GM19025 (cell line): Measurements from ENCODE around the gene TMEM235.

Source experiments
- ATAC-seq: cut with Tn5 transposase; IDR thresholded peaks from one replicate; pipeline ENCODE4 v1.9.1; 2021; ENCODE audit warnings: mild to moderate bottlenecking, low read depth, moderate library complexity; ENCODE audit not compliant: unreplicated experiment

The TMEM235 gene

GRCh38 chr17:78230996-78231935 is at the start of gene TMEM235:
TMEM235 (plus strand) TSS chr17:78231631; CDS start chr17:78232024, 393 bp downstream.
- ATAC-seq = no peak

DNA sequence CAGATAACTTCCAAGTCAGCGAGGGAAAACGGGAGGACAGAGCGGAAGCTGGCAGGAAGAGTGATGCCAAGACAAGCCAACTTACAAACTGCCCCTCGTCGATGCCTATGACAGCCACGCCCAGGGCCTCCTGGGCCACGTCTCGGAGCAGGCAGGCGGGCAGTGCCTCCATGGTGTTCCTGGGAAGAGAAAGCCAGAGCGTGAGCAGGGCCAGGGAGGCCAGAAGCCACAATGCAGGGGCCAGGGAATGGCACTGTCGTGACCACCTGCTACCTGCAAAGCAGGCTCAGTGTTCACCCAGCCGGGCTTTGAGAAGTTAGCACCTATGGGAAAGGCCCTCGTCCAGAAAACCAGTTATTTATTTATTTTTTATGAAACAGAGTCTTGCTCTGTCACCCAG is 48.9 kb upstream of the TMEM235 start:
- ATAC-seq = no peak

- ATAC-seq = no peak
Observed at GRCh38 chr17:78183916-78184315, 47.5 kb upstream of the TMEM235 start.

DNA sequence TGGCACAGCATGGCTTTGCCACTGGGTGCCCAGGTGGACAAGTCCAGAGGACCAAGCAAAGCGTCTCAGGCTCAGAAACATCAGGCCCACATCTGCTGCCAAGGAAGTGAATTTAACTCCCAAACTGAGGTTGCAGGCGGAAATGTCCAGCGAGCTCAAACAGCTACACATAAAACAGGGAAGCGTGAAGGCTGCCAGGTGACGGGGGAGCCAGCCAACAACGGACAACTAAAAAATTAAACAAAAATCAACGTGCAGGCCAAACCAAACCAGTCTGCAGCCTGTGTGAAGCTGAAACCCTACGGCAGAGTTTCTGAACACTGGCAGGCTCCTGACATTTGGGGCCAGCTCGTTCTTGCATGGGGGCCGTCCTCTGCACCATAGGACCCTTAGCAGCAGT is 47.1 kb upstream of the TMEM235 start:
- ATAC-seq = no peak

GRCh38 chr17:78184868-78185267 is 46.6 kb upstream of the TMEM235 start:
- ATAC-seq = no peak

DNA sequence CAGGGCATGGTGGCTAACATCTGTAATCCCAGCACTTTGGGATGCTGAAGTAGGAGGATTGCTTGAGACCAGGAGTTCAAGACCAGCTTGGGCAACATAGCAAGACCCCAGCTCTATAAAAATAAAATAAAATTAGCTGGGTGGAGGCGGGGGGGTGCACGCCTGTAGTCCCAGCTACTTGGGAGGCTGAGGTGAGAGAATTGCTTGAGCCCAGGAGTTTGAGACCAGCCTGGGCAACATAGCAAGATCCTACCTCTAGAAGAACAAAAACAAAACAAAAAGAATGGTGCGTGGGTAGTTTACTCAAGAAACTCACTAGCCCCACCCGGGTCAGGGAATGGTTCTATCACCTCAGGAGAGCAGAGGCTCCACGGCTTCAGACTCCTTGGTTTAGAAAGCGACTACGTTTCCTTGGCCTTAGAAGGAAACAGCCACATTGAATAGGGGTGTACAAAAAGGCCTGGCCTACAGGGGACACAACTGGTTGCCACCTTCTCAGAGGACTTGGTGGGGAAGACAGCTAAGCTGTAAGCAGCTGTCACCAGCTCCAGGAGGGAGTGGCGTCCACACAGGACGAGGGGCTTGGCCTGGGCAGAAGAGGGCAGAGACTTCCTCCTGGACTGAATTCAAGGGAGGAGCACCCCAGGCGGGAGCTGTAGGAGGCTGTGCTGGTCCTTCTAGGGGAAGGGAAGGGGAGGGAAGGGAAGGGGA is 45.3 kb upstream of the TMEM235 start:
- ATAC-seq = no peak

DNA sequence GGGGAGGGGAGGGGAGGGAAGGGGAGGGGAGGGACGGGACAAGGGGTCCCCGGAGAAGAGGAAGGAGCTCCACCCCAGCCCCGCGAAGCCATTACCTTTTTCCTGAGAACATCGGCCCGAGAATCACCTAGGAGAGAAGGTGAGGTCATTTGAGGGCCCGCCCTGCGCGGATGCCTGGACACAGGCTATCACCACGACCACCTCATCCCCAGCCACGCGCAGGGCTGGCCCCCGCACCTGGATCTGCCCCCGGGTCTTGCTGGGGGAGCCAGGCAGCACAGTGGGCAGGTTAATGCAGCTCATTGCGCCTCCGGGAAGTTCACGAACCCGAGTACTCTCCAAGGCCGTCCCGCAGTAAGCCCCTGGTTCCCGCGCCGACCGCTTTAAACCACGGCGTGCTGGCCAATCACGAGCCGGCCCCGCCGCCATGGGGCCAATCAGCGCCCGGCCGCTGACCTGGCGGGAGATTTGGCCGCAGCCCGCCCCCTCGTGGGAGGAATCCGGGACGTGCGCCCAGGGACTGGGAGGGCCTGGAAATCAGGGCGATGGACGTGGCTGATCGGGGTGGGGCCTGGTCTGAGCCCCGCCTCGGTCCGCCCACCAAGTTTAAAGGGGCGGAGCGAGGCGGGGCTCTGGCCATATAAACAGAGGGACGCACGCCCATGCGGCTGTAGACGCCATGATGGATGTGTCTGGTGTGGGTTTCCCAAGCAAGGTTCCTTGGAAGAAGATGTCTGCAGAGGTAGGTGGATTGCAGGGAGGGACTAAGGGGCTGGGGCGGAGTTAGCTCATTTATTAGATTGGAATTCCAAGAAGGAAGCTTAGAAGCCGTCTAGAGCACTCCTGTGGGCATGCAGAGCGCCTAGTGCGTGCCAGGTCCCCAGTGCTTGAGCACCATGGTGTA is 44.5 kb upstream of the TMEM235 start, which contains the start of the genes AFMID and TK1:
TSS of gene AFMID (plus strand) at position 671 of the 904 bp plus-strand sequence. CDS start at position 680, 9 bp downstream.
TSS of gene TK1 (minus strand) at position 361 of the 904 bp plus-strand sequence. CDS start at position 303, 58 bp downstream.
- peak; percentile 95 for ATAC-seq

DNA sequence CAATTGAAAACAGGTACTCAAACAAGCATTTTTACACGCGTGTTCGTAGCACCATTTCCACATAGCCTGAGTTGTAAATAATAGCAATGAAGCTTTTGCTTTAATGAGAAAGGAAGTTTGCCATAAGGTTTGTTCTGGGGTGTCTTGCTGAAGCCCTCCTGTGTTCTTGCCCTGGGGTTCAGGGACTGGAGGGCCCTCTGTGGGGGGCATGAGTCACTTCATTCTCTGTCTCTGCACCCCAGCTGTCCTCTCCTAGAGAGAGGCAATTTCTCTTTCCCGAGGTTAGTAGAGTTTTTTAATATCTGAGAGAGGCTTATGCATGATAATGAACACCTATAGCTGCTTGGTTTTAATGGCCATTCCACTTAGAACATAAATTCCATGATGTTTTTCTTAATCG is 34.7 kb upstream of the TMEM235 start:
- ATAC-seq = no peak

- no peak for ATAC-seq
Observed at GRCh38 chr17:78197147-78197832, 34.1 kb upstream of the TMEM235 start.

- ATAC-seq = no peak
Observed at GRCh38 chr17:78200451-78200850, 31.0 kb upstream of the TMEM235 start.

DNA sequence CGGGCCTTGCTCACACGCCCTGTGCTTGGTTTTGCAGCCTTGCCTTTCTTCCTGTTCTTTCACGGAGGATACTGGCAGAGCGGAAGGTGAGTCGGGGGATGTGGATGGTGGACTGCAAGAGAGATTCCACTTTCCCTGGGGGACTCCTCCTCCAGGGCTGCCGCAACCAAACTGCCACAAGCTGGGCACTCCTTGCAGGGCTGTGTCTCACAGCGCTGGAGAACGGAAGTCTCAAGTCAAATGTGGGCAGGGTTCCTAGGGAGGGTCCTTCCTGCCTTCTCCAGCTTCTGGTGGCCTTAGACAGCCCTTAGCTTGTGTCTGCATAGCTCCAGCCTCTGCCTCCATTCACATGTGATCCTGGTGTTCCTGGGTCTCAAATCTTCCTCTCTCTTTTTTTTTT is 28.8 kb upstream of the TMEM235 start:
- no peak for ATAC-seq

DNA sequence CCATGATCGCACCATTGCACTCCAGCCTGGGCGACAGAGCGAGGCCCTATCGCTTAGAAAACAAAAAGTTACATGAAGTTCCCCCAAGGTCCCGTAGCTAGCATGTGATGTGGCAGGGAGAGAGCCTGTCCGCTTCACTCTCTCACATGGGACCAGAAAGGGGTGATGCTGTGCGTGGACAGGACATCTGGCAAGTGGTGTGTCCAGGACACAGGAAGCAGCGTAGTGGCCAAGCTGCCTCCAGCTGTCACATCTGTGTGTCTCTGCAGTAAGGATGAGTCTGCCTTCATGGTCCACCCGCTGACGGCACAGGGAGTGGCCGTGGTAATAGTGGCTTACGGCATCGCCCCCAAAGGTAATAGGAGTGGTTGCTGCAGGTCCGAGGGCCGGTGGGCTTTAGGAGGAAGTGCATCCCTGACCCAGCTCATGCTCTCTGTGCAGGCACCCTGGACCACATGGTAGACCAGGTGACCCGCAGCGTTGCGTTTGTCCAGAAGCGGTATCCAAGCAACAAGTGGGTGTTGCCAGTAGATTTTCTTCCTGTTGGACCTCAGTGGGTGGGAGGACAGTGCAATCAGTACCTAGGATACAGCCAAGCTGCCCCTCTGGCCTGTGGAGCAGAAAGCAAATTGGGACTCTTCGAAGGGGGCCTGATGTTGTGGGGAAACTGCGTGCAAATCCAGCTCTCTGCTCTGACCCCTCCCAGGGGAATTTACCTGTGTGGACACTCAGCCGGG is 26.9 kb upstream of the TMEM235 start:
- ATAC-seq = no peak

DNA sequence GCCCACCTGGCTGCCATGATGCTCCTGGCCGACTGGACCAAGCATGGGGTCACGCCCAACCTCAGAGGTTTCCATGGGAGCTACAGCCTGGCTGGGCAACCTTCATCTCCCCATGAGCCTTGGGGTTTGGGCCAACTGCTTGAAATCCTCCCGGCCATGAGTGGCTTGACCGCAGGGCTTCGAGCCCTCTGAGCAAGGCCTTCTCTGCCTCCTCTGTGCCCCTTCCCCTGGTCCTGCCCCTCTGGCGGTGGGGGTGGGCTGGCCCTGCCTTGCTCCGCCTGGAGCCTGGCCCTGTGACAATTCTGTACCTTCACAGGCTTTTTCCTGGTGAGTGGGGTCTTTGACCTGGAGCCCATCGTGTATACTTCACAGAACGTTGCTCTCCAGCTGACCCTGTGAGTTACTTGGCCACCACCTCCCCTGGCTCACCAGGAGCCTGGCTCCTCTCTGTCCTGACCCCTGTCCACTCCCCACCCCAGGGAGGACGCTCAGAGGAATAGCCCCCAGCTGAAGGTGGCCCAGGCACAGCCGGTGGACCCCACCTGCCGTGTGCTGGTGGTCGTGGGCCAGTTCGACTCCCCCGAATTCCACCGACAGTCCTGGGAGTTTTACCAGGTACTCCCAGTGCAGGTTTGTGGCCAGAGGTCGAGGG is 26.2 kb upstream of the TMEM235 start:
- no peak for ATAC-seq

GRCh38 chr17:78206298-78206697 is 25.1 kb upstream of the TMEM235 start:
- no peak for ATAC-seq

DNA sequence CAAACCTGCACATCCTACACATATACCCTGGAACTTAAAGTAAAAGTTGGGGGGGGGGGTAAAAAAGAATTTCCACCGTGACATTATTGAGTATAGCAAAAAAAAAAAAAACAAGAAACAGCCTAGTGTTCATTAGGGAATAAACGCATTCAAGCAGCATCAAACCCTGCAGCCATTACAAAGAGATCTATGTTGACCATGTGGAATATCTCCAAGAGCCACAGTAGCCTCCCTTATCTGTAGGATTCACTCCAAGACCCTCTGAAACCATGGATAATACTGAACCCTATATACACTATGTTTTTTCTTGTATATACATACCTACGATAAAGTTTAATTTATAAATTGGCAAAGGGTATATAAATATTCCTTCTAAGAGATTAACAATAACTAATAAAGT is 22.9 kb upstream of the TMEM235 start:
- no peak for ATAC-seq

DNA sequence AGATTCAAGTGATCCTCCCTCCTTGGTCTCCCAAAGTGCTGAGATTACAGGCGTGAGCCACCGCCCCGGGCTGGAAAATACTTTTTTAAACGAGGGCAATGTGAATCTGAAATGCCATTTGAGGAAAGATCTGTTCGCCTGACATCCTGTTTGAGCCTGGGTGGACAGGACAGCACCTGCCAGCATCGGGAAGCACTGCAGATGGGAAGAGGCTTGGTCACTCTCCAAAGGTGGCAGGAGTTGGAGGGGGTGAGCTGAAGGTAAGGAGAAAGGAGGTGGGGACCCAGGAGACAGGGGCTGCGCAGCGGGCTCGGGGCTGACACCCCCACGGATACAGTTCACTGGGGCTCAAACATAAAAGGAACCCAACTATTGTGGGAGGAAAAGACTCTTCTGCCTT is 21.3 kb upstream of the TMEM235 start:
- ATAC-seq = no peak

DNA sequence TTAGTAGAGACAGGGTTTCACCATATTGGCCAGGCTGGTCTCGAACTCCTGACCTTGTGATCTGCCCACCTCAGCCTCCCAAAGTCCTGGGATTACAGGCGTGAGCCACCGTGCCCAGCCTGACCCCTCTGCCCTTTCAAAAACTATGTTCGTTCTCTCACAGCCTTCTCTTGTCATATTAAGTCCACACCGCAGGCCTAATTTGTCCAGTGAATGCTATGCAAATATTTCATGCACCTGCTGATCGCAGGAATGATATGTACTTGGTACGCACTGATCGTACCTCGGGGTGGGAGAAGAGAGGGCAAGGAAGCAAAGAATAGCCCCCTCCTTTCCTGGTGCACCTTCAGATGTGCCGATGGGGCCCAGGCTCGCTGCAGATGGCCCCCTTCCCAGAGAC is 20.4 kb upstream of the TMEM235 start:
- no peak for ATAC-seq

GRCh38 chr17:78214016-78214705 is 17.3 kb upstream of the TMEM235 start, which contains the start of gene BIRC5:
BIRC5 (plus strand) TSS chr17:78214253; CDS start chr17:78214317, 64 bp downstream.
- peak; percentile 91 for ATAC-seq
